Calu3 (cell line): ENCODE results near the gene TNFAIP2. TPM values are rescaled to one million over a fixed set of nuclear protein-coding genes. Genes with fewer than 3 reads are reported as not detected.

Source experiments
- BruUV-seq: library from RNA; stranded (reverse); fragments of 400-500 nt; replicated peaks from 2 replicates; lab custom pipeline; 2021; lab: Mats Ljungman, UMichigan
- CTCF ChIA-PET: fragments of 300-600 bp; sonication (Branson Sonifier 250); formaldehyde crosslinking; loops from one replicate; lab custom pipeline; 2022; ENCODE audit warnings: antibody characterized with exemption; lab: Charles Lee
- DNase-seq: peaks from one replicate; pipeline ENCODE4 v3.0.0; 2022
- H3K27ac Mint-ChIP-seq: one replicate; pipeline ENCODE4 v1.8.0; 2022; ENCODE audit warnings: mixed read lengths; ENCODE audit not compliant: unreplicated experiment
- H3K27me3 Mint-ChIP-seq: one replicate; pipeline ENCODE4 v1.8.0; 2022; ENCODE audit warnings: mixed read lengths; ENCODE audit not compliant: unreplicated experiment
- H3K36me3 Mint-ChIP-seq: one replicate; pipeline ENCODE4 v1.8.0; 2022; ENCODE audit warnings: mild to moderate bottlenecking, moderate library complexity, mixed read lengths; ENCODE audit not compliant: insufficient read depth, unreplicated experiment
- H3K4me1 Mint-ChIP-seq: one replicate; pipeline ENCODE4 v1.8.0; 2022; ENCODE audit warnings: mild to moderate bottlenecking, low read depth, mixed read lengths; ENCODE audit not compliant: unreplicated experiment
- H3K4me3 Mint-ChIP-seq: one replicate; pipeline ENCODE4 v1.8.0; 2022; ENCODE audit warnings: mild to moderate bottlenecking, low read depth, moderate library complexity, mixed read lengths; ENCODE audit not compliant: unreplicated experiment
- H3K9me3 Mint-ChIP-seq: one replicate; pipeline ENCODE4 v1.8.0; 2022; ENCODE audit warnings: low read depth, mixed read lengths; ENCODE audit not compliant: unreplicated experiment
- CTCF ChIP-seq: fragments of 200-600 bp; IDR thresholded peaks from one replicate; pipeline ENCODE4 v1.8.0; 2022; ENCODE audit warnings: antibody characterized with exemption; ENCODE audit not compliant: unreplicated experiment
- intact Hi-C: fragments of 100-400 bp; cut with micrococcal nuclease; formaldehyde crosslinking; loops from one replicate; pipeline ENCODE4 v1.10.0; 2022; ENCODE audit not compliant: unreplicated experiment
- total RNA-seq: library from RNA; stranded (reverse); gene quantifications from 2 replicates; pipeline ENCODE4 v1.2.3, GENCODE V29; 2022

Gene TNFAIP2
- total RNA-seq, 1 experiment from 2014 or later, result 195 TPM

DNA sequence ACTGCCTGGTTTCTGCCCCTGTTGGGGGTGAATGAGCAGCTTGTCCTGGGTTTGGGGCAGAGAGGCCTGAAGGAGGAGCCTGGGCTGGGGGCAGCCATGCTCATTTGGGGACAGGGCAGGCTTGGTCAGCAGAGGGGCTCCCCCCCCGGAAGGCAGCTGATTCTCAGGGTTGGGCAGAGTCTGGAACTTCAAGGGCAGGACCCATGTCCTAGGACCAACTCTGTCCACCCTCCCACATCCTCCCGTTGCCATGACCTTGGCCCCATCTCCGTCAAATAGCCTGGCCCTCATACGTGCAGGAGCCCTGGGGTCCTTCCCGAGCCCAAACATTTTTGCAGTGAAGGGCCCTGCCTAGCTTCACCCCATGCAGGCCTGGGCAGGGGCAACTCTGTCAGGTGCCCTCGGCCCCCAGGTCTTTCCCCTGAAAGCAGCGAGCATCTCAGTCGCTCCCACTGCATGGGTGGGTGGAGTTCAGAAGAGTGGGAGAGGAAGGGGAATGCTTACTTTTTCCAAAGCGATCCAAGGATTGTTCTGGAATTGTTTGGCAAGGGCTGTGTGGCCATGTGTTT is 32.6 kb downstream of the TNFAIP2 start:
- CTCF ChIA-PET, result no interaction called here
- DNase-seq, result no peak
- Mint-ChIP-seq H3K4me3 (no peak overlapping the region), H3K27me3 (no peaks in the 10 kb centered on the region), H3K4me1 (peaks cover 12% of the 10 kb centered on the region), H3K9me3 (no peaks in the 10 kb centered on the region), H3K36me3 (no peaks in the 10 kb centered on the region), H3K27ac (no peak overlapping the region)
- intact Hi-C loops, result no loop called here
- no peak for TF ChIP-seq CTCF
- BruUV-seq, result no TSS peak

GRCh38 chr14:103156651-103157378 is 33.6 kb downstream of the TNFAIP2 start:
- intact Hi-C loops, result no loop called here
- Mint-ChIP-seq H3K4me1 (peaks cover 16% of the 10 kb centered on the region), H3K9me3 (no peaks in the 10 kb centered on the region), H3K27me3 (no peaks in the 10 kb centered on the region), H3K4me3 (no peak overlapping the region), H3K27ac (no peak overlapping the region), H3K36me3 (no peaks in the 10 kb centered on the region)
- BruUV-seq, result no TSS peak
- no peak for DNase-seq
- CTCF ChIA-PET, result interaction anchor here (1.3 kb wide), 1 partner anchor 51 kb away, joined by 4 read pairs; no protein-coding TSS in a partner anchor
- TF ChIP-seq CTCF, result no peak

DNA sequence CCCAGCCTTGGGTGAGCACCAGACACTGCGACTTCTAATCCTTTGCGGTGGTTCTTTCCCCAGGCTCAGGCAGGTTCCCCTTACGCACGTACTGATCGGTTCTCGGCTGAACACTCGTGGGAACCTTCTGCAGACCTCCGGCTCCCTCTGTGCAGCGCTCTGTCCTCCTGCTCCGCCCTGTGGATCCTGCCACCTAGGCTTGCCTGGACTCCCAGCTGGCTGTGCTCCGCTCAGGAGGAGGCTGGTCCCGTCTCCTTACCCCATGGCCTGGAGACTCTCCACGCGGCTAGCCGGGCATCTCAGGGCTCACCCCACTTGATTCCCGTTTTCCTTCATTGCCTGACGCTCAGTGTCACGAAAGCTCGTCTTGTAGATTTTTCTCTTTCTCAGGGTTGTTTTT is 34.7 kb downstream of the TNFAIP2 start:
- H3K4me3 Mint-ChIP-seq, result no peak overlapping the region
- no peak for DNase-seq
- H3K4me1 Mint-ChIP-seq, result peaks cover 16% of the 10 kb centered on the region
- TF ChIP-seq CTCF, result no peak
- H3K36me3 Mint-ChIP-seq, result peaks cover 3% of the 10 kb centered on the region
- no peaks in the 10 kb centered on the region for H3K9me3 Mint-ChIP-seq
- intact Hi-C loops, result no loop called here
- CTCF ChIA-PET, result interaction anchor here (0.7 kb wide), 1 partner anchor 53 kb away, joined by 3 read pairs; no protein-coding TSS in a partner anchor
- no peaks in the 10 kb centered on the region for H3K27me3 Mint-ChIP-seq
- H3K27ac Mint-ChIP-seq, result no peak overlapping the region
- BruUV-seq, result no TSS peak

GRCh38 chr14:103158688-103159087 is 35.4 kb downstream of the TNFAIP2 start:
- Mint-ChIP-seq H3K4me3 (no peak overlapping the region), H3K4me1 (peaks cover 16% of the 10 kb centered on the region), H3K27me3 (no peaks in the 10 kb centered on the region), H3K9me3 (no peaks in the 10 kb centered on the region), H3K27ac (no peak overlapping the region), H3K36me3 (peaks cover 3% of the 10 kb centered on the region)
- CTCF ChIA-PET, result interaction anchor here (0.7 kb wide), 1 partner anchor 60 kb away, joined by 4 read pairs; no protein-coding TSS in a partner anchor
- no peak for DNase-seq
- no peak for TF ChIP-seq CTCF
- no TSS peak for BruUV-seq
- intact Hi-C loops, result no loop called here
